H1 (cell line): ENCODE measurements around the gene TCHP. TPM values are rescaled to one million over a fixed set of nuclear protein-coding genes. Genes with fewer than 3 reads are reported as not detected.
A peak's percentile ranks its signal among the peaks of the same experiment; 100 is the strongest.

Experiments used
- EP300 ChIP-seq, 2 experiments: IDR thresholded peaks; 1 replicate in 1 of 2; 2 replicates in 1 of 2; pipeline ENCODE4 v1.6.1; 2011 to 2012; ENCODE audit warnings: low read depth in 2 of 2, low read length in 2 of 2, mild to moderate bottlenecking in 2 of 2, borderline replicate concordance in 1 of 2, inconsistent platforms in 1 of 2, moderate library complexity in 1 of 2
- RAD21 ChIP-seq, 2 experiments: IDR thresholded peaks in 1 of 2; conservative IDR thresholded peaks in 1 of 2; 2 replicates each; pipeline ENCODE4 v1.6.1; 2011; ENCODE audit warnings: low read depth in 2 of 2, low read length in 2 of 2, improper control_type of control experiment in 1 of 2, inconsistent platforms in 1 of 2, mild to moderate bottlenecking in 1 of 2, moderate library complexity in 1 of 2
- polyA plus RNA-seq, 7 experiments: library from polyadenylated mRNA; depleted of rRNA in 3 of 7; stranded (reverse) in 5 of 7; unstranded in 2 of 7; fragments of >200 nt in 5 of 7; fragments of 200-250 nt in 2 of 7; gene quantifications; 1 replicate in 5 of 7; 2 replicates in 1 of 7; 4 replicates in 1 of 7; pipeline versions ENCODE4 v1.2.1 to v1.2.3, GENCODE V29; 2011 to 2013; ENCODE audit warnings: missing spikeins in 2 of 7, mixed read lengths in 2 of 7
- total RNA-seq: library from RNA; stranded (reverse); fragmentation: NEBNext Ultra II Directional; extraction: Animal tissue kit (Norgen Biotek cat#: 25700); gene quantifications from 2 replicates; pipeline ENCODE4 v1.2.1, GENCODE V29; 2021
- TF ChIP-seq, protein P1 (sequence below): IDR thresholded peaks from 2 replicates; pipeline ENCODE4 v1.6.1; 2012; ENCODE audit warnings: inconsistent platforms

TCHP gene
- total and polyA plus RNA-seq, 2 of the 8 experiments (the other 6 are each of a cell fraction or from before 2014, with no cell fraction given) = 2.8 to 4.5 TPM

DNA sequence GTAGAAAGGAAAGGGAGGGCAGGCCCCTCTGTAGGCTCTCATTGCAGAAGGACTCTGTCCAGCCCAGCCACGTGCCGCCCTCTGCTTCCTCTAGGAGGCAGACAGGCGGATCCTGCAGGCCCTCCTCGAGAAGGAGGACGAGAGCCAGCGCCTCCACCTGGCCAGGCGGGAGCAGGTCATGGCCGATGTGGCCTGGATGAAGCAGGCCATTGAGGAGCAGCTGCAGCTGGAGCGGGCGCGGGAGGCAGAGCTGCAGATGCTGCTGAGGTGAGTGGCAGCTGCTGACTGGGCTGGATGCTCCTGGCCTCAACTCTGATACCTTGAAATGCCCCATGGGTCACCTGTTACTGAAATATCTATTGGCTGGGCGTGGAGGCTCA is 10.9 kb downstream of the TCHP start (continued):
- TF ChIP-seq RAD21 (IDR thresholded peaks at IDR 0.05 in 1 of 2, conservative IDR thresholded peaks at IDR 0.05 in 1 of 2; ENCODE audit: low read depth in 2 of 2, low read length in 2 of 2) (peak; percentile 72 to 83), EP300 (IDR thresholded peaks at IDR 0.05; ENCODE audit: borderline replicate concordance in 1 of 2, low read depth in 2 of 2, low read length in 2 of 2) (no peak)
- TF ChIP-seq, protein P1, sequence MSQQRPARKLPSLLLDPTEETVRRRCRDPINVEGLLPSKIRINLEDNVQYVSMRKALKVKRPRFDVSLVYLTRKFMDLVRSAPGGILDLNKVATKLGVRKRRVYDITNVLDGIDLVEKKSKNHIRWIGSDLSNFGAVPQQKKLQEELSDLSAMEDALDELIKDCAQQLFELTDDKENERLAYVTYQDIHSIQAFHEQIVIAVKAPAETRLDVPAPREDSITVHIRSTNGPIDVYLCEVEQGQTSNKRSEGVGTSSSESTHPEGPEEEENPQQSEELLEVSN = peak; percentile 75; the same call in 1 of the 2 replicates
